Gastrocnemius medialis (tissue), 4 donors: ENCODE results near the gene ALG6. TPM values are rescaled to one million over a fixed set of nuclear protein-coding genes. Genes with fewer than 3 reads are reported as not detected.

ENCODE experiments used
- ATAC-seq, 2 donors: fragments of 150-250 bp; one replicate each; pipeline ENCODE4 v1.9.1; 2016
- DNase-seq, 2 donors: peaks; one replicate each; pipeline ENCODE4 v3.0.0-alpha.2; 2019
- H3K27ac ChIP-seq, 4 donors: fragments of 200-600 bp; sonication (generic); 1 replicate in 1 of 4; 2 replicates in 3 of 4; pipeline ENCODE4 v1.5.1; 2016 to 2018; ENCODE audit warnings: mild to moderate bottlenecking in 2 of 4, moderate library complexity in 1 of 4
- H3K27me3 ChIP-seq, 3 donors: fragments of 200-600 bp; sonication (generic) in 2 of 3; 1 replicate in 1 of 3; 2 replicates in 2 of 3; pipeline versions ENCODE4 v1.5.1 to v1.6.0; 2016 to 2019; ENCODE audit warnings: mild to moderate bottlenecking in 1 of 3, moderate library complexity in 1 of 3
- H3K36me3 ChIP-seq, 2 donors: fragments of 200-600 bp; sonication (generic) in 1 of 2; one replicate each; pipeline ENCODE4 v1.5.1; 2017 to 2018
- H3K4me1 ChIP-seq, 2 donors: fragments of 200-600 bp; sonication (generic) in 1 of 2; one replicate each; pipeline ENCODE4 v1.5.1; 2016 to 2017; ENCODE audit warnings: mild to moderate bottlenecking in 2 of 2
- H3K4me3 ChIP-seq, 4 donors: fragments of 200-600 bp; sonication (generic) in 3 of 4; 1 replicate in 1 of 4; 2 replicates in 3 of 4; pipeline ENCODE4 v1.5.1; 2016 to 2019; ENCODE audit warnings: mild to moderate bottlenecking in 2 of 4
- H3K9me3 ChIP-seq, 3 donors: fragments of 200-600 bp; sonication (generic) in 2 of 3; 1 replicate in 1 of 3; 2 replicates in 2 of 3; pipeline ENCODE4 v1.5.1; 2016 to 2019
- POLR2A ChIP-seq, 2 donors: fragments of 450-650 bp; IDR thresholded peaks; one replicate each; pipeline ENCODE4 v1.6.1; 2017; ENCODE audit warnings: antibody characterized with exemption in 2 of 2, mild to moderate bottlenecking in 2 of 2, moderate library complexity in 2 of 2
- in situ Hi-C, 4 donors: fragments of 200-750 bp; cut with MboI; loops; one replicate each; pipeline versions ENCODE4 v1.15.0 to v1.8.0; 2017; ENCODE audit warnings: low sequenced_read_pairs in 4 of 4
- intact Hi-C: fragments of 100-400 bp; cut with DNase I; formaldehyde crosslinking; loops from one replicate; pipeline ENCODE4 v1.15.1; 2023; ENCODE audit warnings: low total_unique reads
- total RNA-seq, 4 donors: library from RNA; depleted of rRNA; stranded (reverse); fragments of >200 nt; gene quantifications; one replicate each; pipeline versions ENCODE4 v1.1.0 to v1.2.3, GENCODE V29; 2016
- TF ChIP-seq, protein P1 (sequence below), 5 experiments: fragments of 450-650 bp in 3 of 5; fragments of 200-600 bp in 2 of 5; sonication (generic) in 2 of 5; IDR thresholded peaks in 4 of 5; conservative IDR thresholded peaks in 1 of 5; 1 replicate in 4 of 5; 2 replicates in 1 of 5; pipeline ENCODE4 v1.5.1; 2016 to 2019; ENCODE audit warnings: antibody characterized with exemption in 5 of 5, mild to moderate bottlenecking in 3 of 5, moderate library complexity in 3 of 5

The ALG6 gene
- total RNA-seq, 4 donors from 2014 or later = 2.3 to 9.5 (median 5.7) TPM

DNA sequence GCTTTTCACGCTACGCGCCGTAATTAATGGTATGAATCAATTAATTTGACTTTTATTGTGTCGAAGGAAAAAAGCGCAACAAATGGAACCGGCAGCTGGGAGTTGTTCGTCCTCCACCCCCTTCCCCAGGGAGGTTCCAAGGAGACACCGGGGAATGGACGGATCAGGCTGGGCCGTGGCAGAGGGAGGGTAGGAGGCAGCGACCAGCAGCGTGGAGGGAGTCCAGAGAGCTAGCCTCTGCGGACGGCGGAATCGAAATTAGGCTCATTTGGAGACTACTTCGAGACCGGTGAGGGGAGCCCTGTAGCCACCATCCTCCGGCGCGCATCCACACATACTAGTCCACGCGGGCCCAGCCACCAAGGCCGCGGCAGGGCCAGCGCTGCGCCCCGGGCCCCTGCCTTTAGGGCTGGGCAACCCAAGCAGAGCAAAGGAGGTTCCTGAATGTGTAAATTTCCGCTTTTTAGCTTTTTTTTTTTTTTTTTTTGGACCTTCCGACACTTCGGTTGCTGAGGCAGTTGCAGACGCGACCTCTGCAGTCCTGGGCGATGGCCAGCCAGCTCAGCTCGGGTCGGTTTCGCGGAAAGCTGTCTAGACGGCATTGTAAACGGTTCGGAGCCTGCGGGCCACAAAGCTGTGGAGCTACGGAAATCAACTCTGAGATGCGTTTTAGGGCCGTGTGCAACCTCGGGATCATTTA is 47.3 kb upstream of the ALG6 start:
- TF ChIP-seq, protein P1, sequence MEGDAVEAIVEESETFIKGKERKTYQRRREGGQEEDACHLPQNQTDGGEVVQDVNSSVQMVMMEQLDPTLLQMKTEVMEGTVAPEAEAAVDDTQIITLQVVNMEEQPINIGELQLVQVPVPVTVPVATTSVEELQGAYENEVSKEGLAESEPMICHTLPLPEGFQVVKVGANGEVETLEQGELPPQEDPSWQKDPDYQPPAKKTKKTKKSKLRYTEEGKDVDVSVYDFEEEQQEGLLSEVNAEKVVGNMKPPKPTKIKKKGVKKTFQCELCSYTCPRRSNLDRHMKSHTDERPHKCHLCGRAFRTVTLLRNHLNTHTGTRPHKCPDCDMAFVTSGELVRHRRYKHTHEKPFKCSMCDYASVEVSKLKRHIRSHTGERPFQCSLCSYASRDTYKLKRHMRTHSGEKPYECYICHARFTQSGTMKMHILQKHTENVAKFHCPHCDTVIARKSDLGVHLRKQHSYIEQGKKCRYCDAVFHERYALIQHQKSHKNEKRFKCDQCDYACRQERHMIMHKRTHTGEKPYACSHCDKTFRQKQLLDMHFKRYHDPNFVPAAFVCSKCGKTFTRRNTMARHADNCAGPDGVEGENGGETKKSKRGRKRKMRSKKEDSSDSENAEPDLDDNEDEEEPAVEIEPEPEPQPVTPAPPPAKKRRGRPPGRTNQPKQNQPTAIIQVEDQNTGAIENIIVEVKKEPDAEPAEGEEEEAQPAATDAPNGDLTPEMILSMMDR (IDR thresholded peaks at IDR 0.05 in 4 of 5, conservative IDR thresholded peaks at IDR 0.05 in 1 of 5) = no peak
- TF ChIP-seq POLR2A (IDR thresholded peaks at IDR 0.05) = no peak
- Histone ChIP-seq H3K27me3 (peaks cover 89 to 94% (median 93%) of the 10 kb centered on the region in 3 donors), H3K4me3 (no peak overlapping the region), H3K36me3 (no peaks in the 10 kb centered on the region), H3K9me3 (no peaks in the 10 kb centered on the region), H3K27ac (no peak overlapping the region), H3K4me1 (peaks cover 21 to 24% of the 10 kb centered on the region in 2 donors)
- in situ Hi-C loops (no loop called here), intact Hi-C loops (no loop called here)
- DNase-seq (no peak), ATAC-seq (no peak)

- in situ Hi-C loops = no loop called here
- intact Hi-C loops = no loop called here
- H3K9me3 ChIP-seq = no peaks in the 10 kb centered on the region
- DNase-seq (no peak), ATAC-seq (no peak)
- TF ChIP-seq, protein P1 (IDR thresholded peaks at IDR 0.05 in 4 of 5, conservative IDR thresholded peaks at IDR 0.05 in 1 of 5) = no peak
- no peak for TF ChIP-seq POLR2A (IDR thresholded peaks at IDR 0.05)
- H3K27me3 ChIP-seq = peaks cover 96 to 99% (median 99%) of the 10 kb centered on the region in 3 donors
- peaks cover 21 to 24% of the 10 kb centered on the region in 2 donors for H3K4me1 ChIP-seq
- no peak overlapping the region for H3K27ac ChIP-seq
- no peaks in the 10 kb centered on the region for H3K36me3 ChIP-seq
- peak overlapping the region in 1 of 4 donors; percentile 77 for H3K4me3 ChIP-seq
Observed at GRCh38 chr1:63321066-63321784, 46.2 kb upstream of the ALG6 start.

GRCh38 chr1:63321785-63322113 is 45.7 kb upstream of the ALG6 start:
- Histone ChIP-seq H3K9me3 (no peaks in the 10 kb centered on the region), H3K4me1 (peaks cover 21 to 24% of the 10 kb centered on the region in 2 donors), H3K36me3 (no peaks in the 10 kb centered on the region), H3K27ac (no peak overlapping the region), H3K27me3 (peaks cover 96 to 99% (median 99%) of the 10 kb centered on the region in 3 donors), H3K4me3 (peak overlapping the region; percentile 55 to 77 (median 60))
- TF ChIP-seq, protein P1 (IDR thresholded peaks at IDR 0.05 in 4 of 5, conservative IDR thresholded peaks at IDR 0.05 in 1 of 5) = no peak
- no peak for TF ChIP-seq POLR2A (IDR thresholded peaks at IDR 0.05)
- no peak for DNase-seq
- intact Hi-C loops = no loop called here
- ATAC-seq = no peak
- in situ Hi-C loops = no loop called here

DNA sequence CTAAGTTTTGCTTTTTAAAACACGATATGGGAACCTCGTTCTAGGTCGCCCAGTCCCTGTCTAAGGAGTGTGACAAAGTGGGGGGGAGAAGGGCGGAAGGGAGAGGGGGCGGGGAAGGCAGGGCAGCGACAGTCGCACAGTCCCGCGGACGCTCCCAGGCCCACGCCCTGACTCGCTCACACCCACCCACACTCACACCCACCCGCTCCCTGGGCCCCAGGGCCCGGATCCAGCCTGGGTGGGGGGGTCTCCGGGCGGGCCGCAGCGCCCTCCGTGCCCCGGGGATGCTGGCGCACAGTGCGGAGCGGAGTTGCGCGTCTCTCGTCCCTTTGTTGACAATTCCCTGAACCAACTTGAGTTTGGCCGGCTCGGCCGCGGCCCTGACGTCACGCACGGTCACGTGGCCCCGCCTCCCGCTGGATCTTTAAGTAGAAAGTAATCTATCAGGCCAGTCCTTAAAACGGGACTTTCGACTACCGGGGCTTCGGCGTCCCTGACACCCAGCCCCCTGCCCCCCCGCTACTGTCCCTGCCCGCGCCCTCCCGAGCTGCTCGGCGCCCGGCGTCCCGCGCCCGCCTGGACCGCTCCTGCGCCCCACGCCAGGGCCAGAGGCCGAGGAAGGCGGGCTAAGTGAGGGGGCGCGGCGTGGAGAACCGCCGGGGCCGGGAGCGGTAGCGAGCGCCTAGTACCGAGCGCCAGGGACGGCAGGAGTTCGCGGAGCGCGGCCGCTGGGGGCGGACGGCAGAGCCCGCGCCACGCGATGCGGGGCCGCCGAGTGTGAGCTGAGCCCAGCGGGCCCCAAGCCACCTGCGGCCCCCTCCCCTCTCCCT is 45.1 kb upstream of the ALG6 start, which contains the start of gene FOXD3:
FOXD3 (plus strand) TSS at position 454 of the 830 bp plus-strand sequence. CDS start 492 bp downstream, outside the sequence.
- no peaks in the 10 kb centered on the region for H3K9me3 ChIP-seq
- TF ChIP-seq POLR2A (IDR thresholded peaks at IDR 0.05) = no peak
- TF ChIP-seq, protein P1 (IDR thresholded peaks at IDR 0.05 in 4 of 5, conservative IDR thresholded peaks at IDR 0.05 in 1 of 5) = peak in 1 of 5 experiments; percentile 4
- H3K4me1 ChIP-seq = peaks cover 18 to 21% of the 10 kb centered on the region in 2 donors
- H3K27me3 ChIP-seq = peaks cover 96 to 100% (median 99%) of the 10 kb centered on the region in 3 donors
- H3K4me3 ChIP-seq = peak within 1 kb of the TSS; percentile 55 to 77 (median 60)
- H3K36me3 ChIP-seq = no peaks in the 10 kb centered on the region
- H3K27ac ChIP-seq = no peak within 1 kb of the TSS
- in situ Hi-C loops (no loop called here), intact Hi-C loops (no loop called here)
- DNase-seq (peak in 1 of 2 donors; percentile 37), ATAC-seq (peak; percentile 18 to 35)
